Ammon's horn (tissue), 1 donor: ENCODE results near the gene ARID1B.
A peak's percentile ranks its signal among the peaks of the same experiment; 100 is the strongest.

Experiments used
- DNase-seq: peaks from one replicate; pipeline ENCODE4 v3.0.0-alpha.2; 2016; ENCODE audit warnings: low spot score

ARID1B gene

GRCh38 chr6:157076451-157076822, 299.3 kb downstream of the ARID1B start:
- DNase-seq: no peak

DNA sequence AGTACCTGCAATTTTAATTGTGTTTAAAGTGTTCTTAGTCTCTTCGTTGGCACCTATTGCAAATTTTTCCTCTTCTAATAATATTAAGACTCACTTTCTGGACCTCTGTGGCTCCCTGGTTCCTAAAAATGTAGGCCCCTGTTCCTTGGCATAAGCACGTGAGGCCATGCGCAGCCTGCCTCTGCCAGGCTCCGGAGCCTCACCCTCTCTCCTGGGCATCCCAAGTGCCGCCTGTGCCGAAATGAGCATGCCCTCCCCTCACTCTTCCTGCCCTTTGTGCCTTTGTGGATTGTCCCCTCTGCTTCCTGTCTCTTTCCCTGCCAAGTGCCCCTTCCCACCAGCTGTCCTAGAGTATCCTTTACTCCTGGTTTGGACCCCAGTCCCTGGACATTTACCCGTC, 300.1 kb downstream of the ARID1B start:
- no peak for DNase-seq

DNA sequence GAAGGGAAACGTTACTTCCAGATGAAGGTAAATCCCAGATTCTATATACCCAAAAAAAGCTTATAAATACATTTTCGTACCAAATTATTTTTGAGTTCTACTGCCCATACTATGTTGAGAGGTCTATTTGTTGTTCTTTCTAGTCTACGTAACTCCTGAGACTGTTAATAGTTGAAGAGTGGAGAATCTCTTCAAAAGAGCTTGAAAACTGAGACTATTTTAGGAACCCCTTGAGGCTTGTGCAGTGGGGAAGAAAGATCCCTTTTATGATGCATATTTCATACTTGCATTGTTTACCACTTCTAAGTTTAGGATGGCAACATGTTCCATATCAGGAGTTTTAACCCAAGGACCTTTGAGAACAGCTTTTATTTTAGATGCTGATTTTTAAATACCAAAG, 301.1 kb downstream of the ARID1B start:
- no peak for DNase-seq

- no peak for DNase-seq
These were observed 302.1 kb downstream of the ARID1B start for GRCh38 chr6:157079277-157079676.

- no peak for DNase-seq
These were observed 302.6 kb downstream of the ARID1B start for GRCh38 chr6:157079771-157080170.

- no peak for DNase-seq
These were observed 303.8 kb downstream of the ARID1B start for GRCh38 chr6:157080986-157081391.

- no peak for DNase-seq
These were observed 306.2 kb downstream of the ARID1B start for GRCh38 chr6:157083343-157083742.

DNA sequence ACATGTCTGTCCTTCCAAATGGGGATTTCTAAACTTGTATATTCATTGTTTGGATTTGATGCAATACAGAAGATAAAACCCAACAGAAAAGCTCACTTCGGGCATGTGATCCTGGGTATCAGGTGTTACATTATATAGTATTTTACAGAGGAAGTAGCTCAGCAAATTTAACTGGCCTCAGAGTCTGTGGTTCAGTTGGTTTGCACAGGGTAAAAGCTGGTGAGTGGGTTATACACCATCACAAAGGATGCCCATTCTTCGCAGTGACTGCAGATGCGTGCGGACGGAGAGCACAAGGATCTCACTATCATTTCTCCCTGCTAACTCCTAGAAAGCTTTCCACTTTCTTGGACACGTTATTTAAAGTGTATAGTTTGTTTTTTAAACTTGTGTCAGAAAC, 309.5 kb downstream of the ARID1B start:
- DNase-seq: no peak

- no peak for DNase-seq
These were observed 310.8 kb downstream of the ARID1B start for GRCh38 chr6:157087974-157088373.

DNA sequence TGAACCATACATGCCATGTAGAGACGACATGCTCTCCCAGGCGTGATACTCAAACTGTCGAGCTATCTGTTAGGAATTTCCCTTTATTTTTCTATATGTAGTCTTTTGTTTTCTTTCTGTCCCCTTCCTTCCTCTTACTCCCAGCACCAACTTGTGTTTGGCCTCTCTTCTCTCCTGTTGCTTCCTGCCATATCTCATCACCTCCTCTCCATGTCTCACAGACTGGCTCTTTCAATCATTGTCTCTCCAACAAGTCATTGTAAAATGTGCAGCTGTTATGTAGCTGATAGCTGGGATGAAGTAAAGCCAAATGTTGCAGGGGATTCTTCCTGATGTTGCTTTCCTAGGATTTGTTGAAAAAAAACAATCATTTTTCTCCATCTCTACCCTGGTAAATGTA, 311.7 kb downstream of the ARID1B start:
- DNase-seq: no peak

- peak; percentile 35 for DNase-seq
These were observed 312.1 kb downstream of the ARID1B start for GRCh38 chr6:157089258-157089657.

- DNase-seq: no peak
These were observed 312.7 kb downstream of the ARID1B start for GRCh38 chr6:157089851-157090250.

DNA sequence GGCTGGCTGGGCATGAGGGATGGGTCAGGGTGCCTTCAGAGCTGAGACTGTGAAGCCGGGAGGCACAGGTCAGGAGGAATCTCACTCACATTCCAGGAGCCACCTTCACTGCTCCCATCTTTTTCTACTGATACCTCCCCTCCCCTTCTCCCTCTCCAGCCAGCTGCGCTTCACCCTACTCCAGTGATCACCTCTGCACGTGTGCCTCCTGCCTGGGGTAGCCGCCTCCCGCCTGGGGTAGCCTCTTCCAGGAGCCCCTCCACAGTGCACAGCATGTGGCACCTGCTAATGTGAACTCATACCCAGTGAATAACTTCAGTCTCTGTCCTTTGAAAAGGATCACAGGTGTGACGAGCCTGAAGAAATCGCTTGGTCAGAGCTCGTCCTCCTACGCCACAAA, 313.6 kb downstream of the ARID1B start:
- no peak for DNase-seq

GRCh38 chr6:157091243-157091642, 314.1 kb downstream of the ARID1B start:
- DNase-seq: no peak

DNA sequence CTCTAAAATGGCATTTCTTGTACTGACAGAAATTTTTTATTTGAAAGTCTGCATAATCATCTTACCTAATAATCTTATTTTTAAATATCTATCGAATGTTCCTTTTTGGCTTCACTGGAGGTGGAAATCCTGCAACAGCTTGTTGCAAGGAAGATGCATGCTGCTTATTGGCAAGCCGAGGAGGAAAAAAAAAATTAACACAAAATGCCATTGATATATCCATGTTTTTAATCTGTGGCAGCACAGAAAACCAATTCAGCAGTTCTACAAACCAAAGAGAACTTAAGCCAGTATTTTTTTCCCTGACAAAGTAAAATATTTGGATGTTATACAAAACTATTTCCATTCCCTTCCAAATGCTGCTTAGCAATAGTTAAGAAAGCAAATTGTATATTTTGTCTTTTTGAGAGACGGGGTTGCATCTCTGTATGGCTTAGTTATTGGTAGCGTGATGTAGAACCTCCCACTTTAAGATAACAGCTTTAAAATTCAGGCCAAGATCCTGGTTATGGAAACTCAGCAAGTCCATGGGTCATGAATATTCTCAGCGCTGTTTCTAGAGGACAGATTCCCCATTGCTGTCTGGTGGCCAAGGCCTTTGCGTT, 314.8 kb downstream of the ARID1B start:
- DNase-seq: no peak

DNA sequence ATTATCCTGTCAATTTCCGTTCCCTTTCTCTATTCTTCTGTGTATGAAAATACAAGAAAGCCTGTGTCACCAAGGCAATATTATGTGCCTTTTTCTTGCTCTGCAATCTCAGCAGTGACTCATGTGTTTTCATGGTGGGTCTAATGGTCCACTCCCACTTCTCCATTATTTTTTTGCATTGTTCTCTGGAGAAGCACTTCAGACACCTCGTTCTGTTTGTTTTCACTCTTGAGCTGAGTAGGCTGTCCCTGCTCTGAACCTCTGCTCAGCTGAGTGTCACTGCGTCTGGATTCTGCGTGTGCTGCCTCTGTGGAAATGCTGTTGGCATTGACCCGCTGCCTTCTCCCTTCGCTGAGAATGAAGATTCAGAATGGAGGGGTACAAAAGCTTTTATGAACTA, 315.6 kb downstream of the ARID1B start:
- DNase-seq: no peak

GRCh38 chr6:157093536-157093935, 316.4 kb downstream of the ARID1B start:
- DNase-seq: no peak

- DNase-seq: no peak
These were observed 316.9 kb downstream of the ARID1B start for GRCh38 chr6:157094038-157094437.

- no peak for DNase-seq
These were observed 317.9 kb downstream of the ARID1B start for GRCh38 chr6:157095084-157095483.

- no peak for DNase-seq
These were observed 318.4 kb downstream of the ARID1B start for GRCh38 chr6:157095569-157095968.

- no peak for DNase-seq
These were observed 318.9 kb downstream of the ARID1B start for GRCh38 chr6:157096105-157096504.

DNA sequence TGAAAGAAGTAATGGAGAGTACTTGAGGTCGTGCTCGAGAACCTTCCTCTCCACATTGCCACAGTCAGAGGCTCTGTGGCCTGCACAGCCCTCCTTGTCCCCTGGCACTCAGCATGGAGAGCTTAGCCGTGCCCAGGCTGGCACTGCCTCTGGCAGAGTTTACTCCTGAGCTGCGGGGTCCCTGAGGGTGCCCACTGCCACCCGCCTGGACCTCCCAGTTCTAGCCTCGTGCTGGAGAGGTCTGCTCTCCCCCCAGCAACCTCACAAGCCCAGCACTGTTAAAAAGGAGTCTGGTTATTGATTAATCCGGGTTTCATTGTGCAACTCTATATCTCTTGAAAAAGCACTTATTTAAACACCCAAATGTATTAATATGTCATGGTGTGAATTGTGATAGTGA, 319.3 kb downstream of the ARID1B start:
- DNase-seq: peak; percentile 56

GRCh38 chr6:157097255-157097955, 320.2 kb downstream of the ARID1B start:
- DNase-seq: no peak

- DNase-seq: no peak
These were observed 321.8 kb downstream of the ARID1B start for GRCh38 chr6:157098999-157099398.
